OCI-LY7 (cell line): ENCODE measurements around the gene STYXL1. TPM values are rescaled to one million over a fixed set of nuclear protein-coding genes. Genes with fewer than 3 reads are reported as not detected.
"Not testable (repeated sequence)": the region's sequence is repeated elsewhere in the genome, so short reads cannot be mapped to it uniquely, and the experiment has no call there.

Experiments
- BruUV-seq: library from RNA; stranded (reverse); fragments of 400-500 nt; replicated peaks from 2 replicates; lab custom pipeline; 2021; lab: Mats Ljungman, UMichigan
- CTCF ChIA-PET: fragments of 300-600 bp; sonication (Branson Sonifier 250); formaldehyde crosslinking; loops from one replicate; lab custom pipeline; 2022; ENCODE audit warnings: antibody characterized with exemption; ENCODE audit not compliant: unreplicated experiment; lab: Charles Lee
- POLR2A ChIA-PET: fragments of 300-600 bp; sonication (Branson Sonifier 250); formaldehyde crosslinking; loops from one replicate; lab custom pipeline; 2022; ENCODE audit warnings: antibody characterized with exemption; lab: Charles Lee
- DNase-seq: peaks from one replicate; pipeline ENCODE4 v3.0.0-alpha.2; 2015; ENCODE audit warnings: low spot score
- H2AFZ ChIP-seq: fragments of 200-600 bp; sonication (generic), shearing (Covaris generic); 2 replicates; pipeline ENCODE4 v1.6.1; 2014; ENCODE audit warnings: mild to moderate bottlenecking, antibody characterized with exemption, low read length, moderate library complexity
- H3K27ac ChIP-seq: fragments of 200-600 bp; sonication (generic); 2 replicates; pipeline ENCODE4 v1.5.1; 2014; ENCODE audit warnings: mixed run types, low read depth, mild to moderate bottlenecking, moderate library complexity, low read length, inconsistent platforms; ENCODE audit not compliant: poor library complexity, severe bottlenecking
- H3K36me3 ChIP-seq: fragments of 200-600 bp; sonication (generic); 2 replicates; pipeline ENCODE4 v1.6.1; 2014; ENCODE audit warnings: mild to moderate bottlenecking, antibody characterized with exemption, low read length, moderate library complexity, mixed read lengths; ENCODE audit not compliant: insufficient read depth
- H3K4me1 ChIP-seq: fragments of 200-600 bp; sonication (generic); 2 replicates; pipeline ENCODE4 v1.5.1; 2014; ENCODE audit warnings: mild to moderate bottlenecking, low read length; ENCODE audit not compliant: insufficient read depth, poor library complexity, severe bottlenecking
- H3K4me2 ChIP-seq: fragments of 200-600 bp; sonication (generic); 2 replicates; pipeline ENCODE4 v1.6.1; 2014; ENCODE audit warnings: mild to moderate bottlenecking, low read length
- H3K4me3 ChIP-seq: fragments of 200-600 bp; sonication (generic); 2 replicates; pipeline ENCODE4 v1.5.1; 2014; ENCODE audit warnings: mild to moderate bottlenecking, low read depth, low read length; ENCODE audit not compliant: poor library complexity, severe bottlenecking
- H3K79me2 ChIP-seq: fragments of 200-600 bp; sonication (generic); 2 replicates; pipeline ENCODE4 v1.6.1; 2016; ENCODE audit warnings: low read depth, mild to moderate bottlenecking, low read length, moderate library complexity, mixed read lengths; ENCODE audit not compliant: insufficient read depth
- H3K9me2 ChIP-seq: fragments of 200-600 bp; sonication (generic); 2 replicates; pipeline ENCODE4 v1.6.1; 2016; ENCODE audit warnings: mild to moderate bottlenecking, low read length, mixed read lengths; ENCODE audit not compliant: insufficient read depth
- H3K9me3 ChIP-seq: fragments of 200-600 bp; sonication (generic); 2 replicates; pipeline ENCODE4 v1.6.1; 2014; ENCODE audit warnings: mild to moderate bottlenecking, mixed run types, low read length, mixed read lengths
- H4K20me1 ChIP-seq: fragments of 200-600 bp; sonication (generic); 2 replicates; pipeline ENCODE4 v1.6.1; 2014; ENCODE audit warnings: mild to moderate bottlenecking, antibody characterized with exemption, low read length, moderate library complexity, mixed read lengths; ENCODE audit not compliant: insufficient read depth
- CTCF ChIP-seq: fragments of 200-600 bp; sonication (generic); conservative IDR thresholded peaks from 2 replicates; pipeline ENCODE4 v1.5.1; 2014; ENCODE audit warnings: mild to moderate bottlenecking, antibody characterized with exemption, low read length, moderate library complexity, mixed read lengths
- EZH2phosphoT487 ChIP-seq: fragments of 200-600 bp; sonication (generic); IDR thresholded peaks from 2 replicates; pipeline ENCODE4 v1.6.1; 2018; ENCODE audit warnings: low read depth, borderline replicate concordance, mild to moderate bottlenecking, mixed run types, antibody characterized with exemption, low read length, moderate library complexity, mixed read lengths
- intact Hi-C: fragments of 100-400 bp; cut with micrococcal nuclease; formaldehyde crosslinking; loops from one replicate; pipeline ENCODE4 v1.10.0; 2022; ENCODE audit not compliant: unreplicated experiment
- total RNA-seq, 2 experiments: library from RNA; depleted of rRNA in 1 of 2; stranded (reverse); fragments of >200 nt in 1 of 2; shearing (Covaris generic) in 1 of 2; gene quantifications; 2 replicates each; pipeline ENCODE4 v1.2.3, GENCODE V29; 2014 to 2022

Gene STYXL1
- total RNA-seq, 2 experiments from 2014 or later = 27.6 to 37.4 TPM

- H3K4me2 ChIP-seq = no peak overlapping the region
- H2AFZ ChIP-seq = no peak overlapping the region
- TF ChIP-seq CTCF (no peak), EZH2phosphoT487 (no peak)
- BruUV-seq = no TSS peak
- H3K79me2 ChIP-seq = no peaks in the 10 kb centered on the region
- no peak for DNase-seq
- POLR2A ChIA-PET = no interaction called here
- H4K20me1 ChIP-seq = peaks cover 10% of the 10 kb centered on the region
- H3K27ac ChIP-seq = no peak overlapping the region
- H3K9me2 ChIP-seq = no peaks in the 10 kb centered on the region
- H3K36me3 ChIP-seq = no peaks in the 10 kb centered on the region
- H3K4me3 ChIP-seq = no peak overlapping the region
- CTCF ChIA-PET = no interaction called here
- H3K4me1 ChIP-seq = no peaks in the 10 kb centered on the region
- H3K9me3 ChIP-seq = no peaks in the 10 kb centered on the region
- intact Hi-C loops = no loop called here
Measured at GRCh38 chr7:76040126-76040525, 7.7 kb downstream of the STYXL1 start.

- Histone ChIP-seq H3K4me3 (no peak overlapping the region), H3K36me3 (no peaks in the 10 kb centered on the region), H4K20me1 (peaks cover 4% of the 10 kb centered on the region; the same call in 1 of the 2 replicates), H3K9me3 (no peaks in the 10 kb centered on the region), H3K27ac (no peak overlapping the region), H3K79me2 (no peaks in the 10 kb centered on the region), H2AFZ (no peak overlapping the region), H3K9me2 (no peaks in the 10 kb centered on the region), H3K4me1 (no peaks in the 10 kb centered on the region), H3K4me2 (no peak overlapping the region)
- intact Hi-C loops = no loop called here
- BruUV-seq = no TSS peak
- ChIA-PET POLR2A (interaction anchor here (0.9 kb wide), 1 partner anchor 10 kb away, joined by 3 read pairs; the partner anchor contains the start of genes MDH2 and STYXL1), CTCF (no interaction called here)
- DNase-seq = no peak
- no peak for TF ChIP-seq CTCF
- no peak for TF ChIP-seq EZH2phosphoT487
Measured at GRCh38 chr7:76037310-76037709, 10.5 kb downstream of the STYXL1 start.

GRCh38 chr7:76031964-76032363 lies 15.8 kb downstream of the STYXL1 start:
- TF ChIP-seq EZH2phosphoT487 = no peak
- TF ChIP-seq CTCF = no peak
- H3K4me3 ChIP-seq = no peak overlapping the region
- BruUV-seq = no TSS peak
- no peaks in the 10 kb centered on the region for H3K9me3 ChIP-seq
- no peaks in the 10 kb centered on the region for H3K4me1 ChIP-seq
- POLR2A ChIA-PET = interaction anchor here (0.7 kb wide), 1 partner anchor 1934 kb away, joined by 5 read pairs; no protein-coding TSS in a partner anchor
- H3K36me3 ChIP-seq = no peaks in the 10 kb centered on the region
- H4K20me1 ChIP-seq = no peaks in the 10 kb centered on the region
- CTCF ChIA-PET = no interaction called here
- H3K27ac ChIP-seq = no peak overlapping the region
- no peak overlapping the region for H2AFZ ChIP-seq
- H3K4me2 ChIP-seq = no peak overlapping the region
- no peaks in the 10 kb centered on the region for H3K9me2 ChIP-seq
- no peaks in the 10 kb centered on the region for H3K79me2 ChIP-seq
- no peak for DNase-seq
- intact Hi-C loops = no loop called here

- H3K9me2 ChIP-seq, DNase-seq, H3K27ac ChIP-seq, H3K4me1 ChIP-seq, BruUV-seq, H3K79me2 ChIP-seq, H4K20me1 ChIP-seq, H3K9me3 ChIP-seq, H3K4me3 ChIP-seq, intact Hi-C loops, H3K4me2 ChIP-seq, POLR2A ChIA-PET, H3K36me3 ChIP-seq, CTCF ChIA-PET, H2AFZ ChIP-seq: not testable (repeated sequence)
Measured at GRCh38 chr7:76029682-76030081, 18.1 kb downstream of the STYXL1 start.
